HepG2 (cell line): ENCODE results near the gene WDR37. TPM values are rescaled to one million over a fixed set of nuclear protein-coding genes. Genes with fewer than 3 reads are reported as not detected.

Source experiments
- FOXA3 ChIP-seq: IDR thresholded peaks from 2 replicates; pipeline ENCODE4 v1.6.1; 2016; ENCODE audit warnings: missing genetic modification reagents, missing compliant biosample characterization
- HNRNPLL ChIP-seq: fragments of 200-400 bp; formaldehyde crosslinking; IDR thresholded peaks from 2 replicates; pipeline ENCODE4 v1.6.1; 2017; ENCODE audit warnings: mild to moderate bottlenecking, low read depth, low read length; ENCODE audit not compliant: poor library complexity, severe bottlenecking
- JARID2 ChIP-seq: sonication (generic); formaldehyde crosslinking; IDR thresholded peaks from 2 replicates; pipeline ENCODE4 v1.8.1; 2023; ENCODE audit warnings: missing genetic modification reagents, inconsistent platforms; ENCODE audit not compliant: insufficient replicate concordance
- KAT7 ChIP-seq: IDR thresholded peaks from 2 replicates; pipeline ENCODE4 v1.6.1; 2018; ENCODE audit warnings: borderline replicate concordance, missing compliant biosample characterization
- KDM5A ChIP-seq: fragments of 200-600 bp; sonication (generic); IDR thresholded peaks from 2 replicates; pipeline ENCODE4 v1.7.0; 2018; ENCODE audit warnings: antibody characterized with exemption, mild to moderate bottlenecking, low read length, borderline replicate concordance
- KLF13 ChIP-seq: sonication (generic); formaldehyde crosslinking; IDR thresholded peaks from 2 replicates; pipeline ENCODE4 v1.4.0; 2020; ENCODE audit warnings: mild to moderate bottlenecking, missing genetic modification reagents
- MXD4 ChIP-seq: IDR thresholded peaks from 2 replicates; pipeline ENCODE4 v1.6.1; 2016; ENCODE audit warnings: mild to moderate bottlenecking, missing biosample characterization, missing genetic modification reagents
- PHF8 ChIP-seq: sonication (generic); formaldehyde crosslinking; IDR thresholded peaks from 2 replicates; pipeline ENCODE4 v1.5.0; 2020; ENCODE audit warnings: missing genetic modification reagents
- POGZ ChIP-seq: sonication (generic); formaldehyde crosslinking; IDR thresholded peaks from 2 replicates; pipeline ENCODE4 v1.4.0; 2020; ENCODE audit warnings: mild to moderate bottlenecking, missing genetic modification reagents
- SAFB2 ChIP-seq: sonication (generic); formaldehyde crosslinking; IDR thresholded peaks from 2 replicates; pipeline ENCODE4 v1.5.1; 2020; ENCODE audit warnings: missing genetic modification reagents, low read depth, mild to moderate bottlenecking, borderline replicate concordance
- SMYD3 ChIP-seq: sonication (generic); formaldehyde crosslinking; IDR thresholded peaks from 2 replicates; pipeline ENCODE4 v1.8.1; 2023; ENCODE audit warnings: mild to moderate bottlenecking, missing genetic modification reagents
- SUZ12 ChIP-seq: fragments of 150-350 bp; IDR thresholded peaks from 2 replicates; pipeline ENCODE4 v1.6.1; 2014; ENCODE audit warnings: low read depth, low read length
- ZFP41 ChIP-seq: sonication (generic); formaldehyde crosslinking; IDR thresholded peaks from 2 replicates; pipeline ENCODE4 v1.4.0; 2020; ENCODE audit warnings: mild to moderate bottlenecking, missing genetic modification reagents, borderline replicate concordance
- ZNF337 ChIP-seq: sonication (generic); formaldehyde crosslinking; IDR thresholded peaks from 2 replicates; pipeline ENCODE4 v1.5.1; 2020; ENCODE audit warnings: missing genetic modification reagents, low read depth, mild to moderate bottlenecking, borderline replicate concordance
- ZNF510 ChIP-seq: sonication (generic); formaldehyde crosslinking; IDR thresholded peaks from 2 replicates; pipeline ENCODE4 v1.4.0; 2020; ENCODE audit warnings: low read depth, mild to moderate bottlenecking, missing genetic modification reagents
- ZNF556 ChIP-seq: sonication (generic); formaldehyde crosslinking; IDR thresholded peaks from 2 replicates; pipeline ENCODE4 v1.4.0; 2020; ENCODE audit warnings: mild to moderate bottlenecking, missing genetic modification reagents, borderline replicate concordance
- ZNF713 ChIP-seq: sonication (generic); formaldehyde crosslinking; IDR thresholded peaks from 2 replicates; pipeline ENCODE4 v1.4.0; 2020; ENCODE audit warnings: mild to moderate bottlenecking, missing genetic modification reagents
- ZNF775 ChIP-seq: sonication (generic); formaldehyde crosslinking; IDR thresholded peaks from 2 replicates; pipeline ENCODE4 v1.4.0; 2020; ENCODE audit warnings: missing genetic modification reagents, mild to moderate bottlenecking, moderate library complexity, borderline replicate concordance
- ZNF792 ChIP-seq: IDR thresholded peaks from 2 replicates; pipeline ENCODE4 v1.6.1; 2016
- ZNF839 ChIP-seq: sonication (generic); formaldehyde crosslinking; IDR thresholded peaks from 2 replicates; pipeline ENCODE4 v1.4.0; 2020; ENCODE audit warnings: missing genetic modification reagents, mild to moderate bottlenecking, borderline replicate concordance
- polyA plus RNA-seq, 8 experiments: library from polyadenylated mRNA; depleted of rRNA in 3 of 8; stranded (reverse) in 7 of 8; unstranded in 1 of 8; fragments of >200 nt; fragmentation: Illumina TruSeq in 4 of 8; extraction: Trizol in 4 of 8; gene quantifications; 2 replicates each; pipeline versions ENCODE4 v1.2.1 to v1.2.3, GENCODE V29; 2011 to 2016; ENCODE audit warnings: low read depth in 4 of 8, missing spikeins in 1 of 8, mixed read lengths in 1 of 8; ENCODE audit not compliant: insufficient read depth in 1 of 8
- total RNA-seq, 5 experiments: library from RNA; depleted of rRNA; stranded (reverse); fragments of >200 nt; fragmentation: Illumina TruSeq; extraction: Trizol; gene quantifications; 2 replicates each; pipeline ENCODE4 v1.2.3, GENCODE V29; 2016; ENCODE audit warnings: low read depth in 1 of 5
- TF ChIP-seq, protein P1 (sequence below): sonication (generic); formaldehyde crosslinking; IDR thresholded peaks from 2 replicates; pipeline ENCODE4 v1.4.0; 2020; ENCODE audit warnings: missing genetic modification reagents, mild to moderate bottlenecking, borderline replicate concordance
- TF ChIP-seq, protein P2 (sequence below): IDR thresholded peaks from 2 replicates; pipeline ENCODE4 v1.6.1; 2012; ENCODE audit warnings: inconsistent platforms
- TF ChIP-seq, protein P3 (sequence below): sonication (generic); formaldehyde crosslinking; IDR thresholded peaks from 2 replicates; pipeline ENCODE4 v1.5.0; 2020; ENCODE audit warnings: mild to moderate bottlenecking, missing genetic modification reagents
- TF ChIP-seq, protein P4 (sequence below): sonication (generic); formaldehyde crosslinking; IDR thresholded peaks from 2 replicates; pipeline ENCODE4 v1.4.0; 2020; ENCODE audit warnings: mild to moderate bottlenecking, missing genetic modification reagents, borderline replicate concordance

The WDR37 gene
- total and polyA plus RNA-seq, 2 of the 13 experiments (the other 11 are each of a cell fraction or from before 2014, with no cell fraction given): 5.9 to 7.5 TPM

DNA sequence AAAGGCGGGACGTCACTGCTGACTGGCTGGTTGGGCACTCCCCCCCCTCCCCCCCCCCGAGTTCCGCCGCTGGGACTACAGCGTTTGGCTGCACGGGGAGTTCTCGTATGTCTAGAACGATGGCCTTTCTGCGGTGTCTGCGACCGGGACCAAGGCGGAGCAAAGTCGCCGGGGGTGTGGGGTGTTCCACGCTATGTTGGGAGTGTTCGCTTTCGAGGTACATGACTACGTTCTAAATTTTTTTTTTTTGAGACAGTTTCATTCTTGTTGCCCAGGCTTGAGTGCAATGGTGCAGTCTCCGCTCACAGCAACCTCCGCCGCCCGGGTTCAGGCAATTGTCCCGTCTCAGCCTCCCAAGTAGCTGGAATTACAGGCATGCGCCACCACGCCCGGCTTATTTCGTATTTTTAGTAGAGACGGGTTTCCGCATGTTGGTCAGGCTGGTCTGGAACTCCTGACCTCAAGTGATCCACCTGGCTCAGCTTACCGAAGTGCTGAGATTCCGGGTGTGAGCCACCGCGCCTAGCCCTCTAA is 6.7 kb upstream of the WDR37 start (continued):
- TF ChIP-seq, protein P1, sequence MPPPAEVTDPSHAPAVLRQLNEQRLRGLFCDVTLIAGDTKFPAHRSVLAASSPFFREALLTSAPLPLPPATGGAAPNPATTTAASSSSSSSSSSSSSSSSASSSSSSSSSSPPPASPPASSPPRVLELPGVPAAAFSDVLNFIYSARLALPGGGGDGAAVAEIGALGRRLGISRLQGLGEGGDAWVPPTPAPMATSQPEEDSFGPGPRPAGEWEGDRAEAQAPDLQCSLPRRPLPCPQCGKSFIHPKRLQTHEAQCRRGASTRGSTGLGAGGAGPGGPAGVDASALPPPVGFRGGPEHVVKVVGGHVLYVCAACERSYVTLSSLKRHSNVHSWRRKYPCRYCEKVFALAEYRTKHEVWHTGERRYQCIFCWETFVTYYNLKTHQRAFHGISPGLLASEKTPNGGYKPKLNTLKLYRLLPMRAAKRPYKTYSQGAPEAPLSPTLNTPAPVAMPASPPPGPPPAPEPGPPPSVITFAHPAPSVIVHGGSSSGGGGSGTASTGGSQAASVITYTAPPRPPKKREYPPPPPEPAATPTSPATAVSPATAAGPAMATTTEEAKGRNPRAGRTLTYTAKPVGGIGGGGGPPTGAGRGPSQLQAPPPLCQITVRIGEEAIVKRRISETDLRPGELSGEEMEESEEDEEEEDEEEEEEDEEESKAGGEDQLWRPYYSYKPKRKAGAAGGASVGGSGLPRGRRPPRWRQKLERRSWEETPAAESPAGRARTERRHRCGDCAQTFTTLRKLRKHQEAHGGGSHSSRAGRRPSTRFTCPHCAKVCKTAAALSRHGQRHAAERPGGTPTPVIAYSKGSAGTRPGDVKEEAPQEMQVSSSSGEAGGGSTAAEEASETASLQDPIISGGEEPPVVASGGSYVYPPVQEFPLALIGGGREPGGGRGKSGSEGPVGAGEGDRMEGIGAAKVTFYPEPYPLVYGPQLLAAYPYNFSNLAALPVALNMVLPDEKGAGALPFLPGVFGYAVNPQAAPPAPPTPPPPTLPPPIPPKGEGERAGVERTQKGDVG (CRISPR knock-in tag): no peak
- TF ChIP-seq FOXA3 (CRISPR knock-in tag) (no peak), KDM5A (no peak; the same call in 1 of the 2 replicates), ZNF337 (CRISPR knock-in tag) (no peak), MXD4 (CRISPR knock-in tag) (no peak), SUZ12 (no peak), ZNF839 (no peak), PHF8 (CRISPR knock-in tag) (no peak), SAFB2 (CRISPR knock-in tag) (no peak), KLF13 (no peak), HNRNPLL (no peak), POGZ (CRISPR knock-in tag) (no peak), JARID2 (CRISPR knock-in tag) (no peak), SMYD3 (CRISPR knock-in tag) (peak; percentile 17; the same call in 1 of the 2 replicates), ZNF713 (no peak), ZNF510 (CRISPR knock-in tag) (no peak), ZNF792 (CRISPR knock-in tag) (0 out of 2 replicates have a peak, but pooled peaks have one; percentile 4), ZFP41 (no peak), ZNF556 (peak; percentile 8; the same call in 1 of the 2 replicates), ZNF775 (CRISPR knock-in tag) (no peak), KAT7 (CRISPR knock-in tag) (no peak)
- TF ChIP-seq, protein P2, sequence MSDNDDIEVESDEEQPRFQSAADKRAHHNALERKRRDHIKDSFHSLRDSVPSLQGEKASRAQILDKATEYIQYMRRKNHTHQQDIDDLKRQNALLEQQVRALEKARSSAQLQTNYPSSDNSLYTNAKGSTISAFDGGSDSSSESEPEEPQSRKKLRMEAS: no peak
- TF ChIP-seq, protein P3, sequence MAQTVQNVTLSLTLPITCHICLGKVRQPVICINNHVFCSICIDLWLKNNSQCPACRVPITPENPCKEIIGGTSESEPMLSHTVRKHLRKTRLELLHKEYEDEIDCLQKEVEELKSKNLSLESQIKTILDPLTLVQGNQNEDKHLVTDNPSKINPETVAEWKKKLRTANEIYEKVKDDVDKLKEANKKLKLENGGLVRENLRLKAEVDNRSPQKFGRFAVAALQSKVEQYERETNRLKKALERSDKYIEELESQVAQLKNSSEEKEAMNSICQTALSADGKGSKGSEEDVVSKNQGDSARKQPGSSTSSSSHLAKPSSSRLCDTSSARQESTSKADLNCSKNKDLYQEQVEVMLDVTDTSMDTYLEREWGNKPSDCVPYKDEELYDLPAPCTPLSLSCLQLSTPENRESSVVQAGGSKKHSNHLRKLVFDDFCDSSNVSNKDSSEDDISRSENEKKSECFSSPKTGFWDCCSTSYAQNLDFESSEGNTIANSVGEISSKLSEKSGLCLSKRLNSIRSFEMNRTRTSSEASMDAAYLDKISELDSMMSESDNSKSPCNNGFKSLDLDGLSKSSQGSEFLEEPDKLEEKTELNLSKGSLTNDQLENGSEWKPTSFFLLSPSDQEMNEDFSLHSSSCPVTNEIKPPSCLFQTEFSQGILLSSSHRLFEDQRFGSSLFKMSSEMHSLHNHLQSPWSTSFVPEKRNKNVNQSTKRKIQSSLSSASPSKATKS (CRISPR knock-in tag): 0 out of 2 replicates have a peak, but pooled peaks have one; percentile 55
- TF ChIP-seq, protein P4, sequence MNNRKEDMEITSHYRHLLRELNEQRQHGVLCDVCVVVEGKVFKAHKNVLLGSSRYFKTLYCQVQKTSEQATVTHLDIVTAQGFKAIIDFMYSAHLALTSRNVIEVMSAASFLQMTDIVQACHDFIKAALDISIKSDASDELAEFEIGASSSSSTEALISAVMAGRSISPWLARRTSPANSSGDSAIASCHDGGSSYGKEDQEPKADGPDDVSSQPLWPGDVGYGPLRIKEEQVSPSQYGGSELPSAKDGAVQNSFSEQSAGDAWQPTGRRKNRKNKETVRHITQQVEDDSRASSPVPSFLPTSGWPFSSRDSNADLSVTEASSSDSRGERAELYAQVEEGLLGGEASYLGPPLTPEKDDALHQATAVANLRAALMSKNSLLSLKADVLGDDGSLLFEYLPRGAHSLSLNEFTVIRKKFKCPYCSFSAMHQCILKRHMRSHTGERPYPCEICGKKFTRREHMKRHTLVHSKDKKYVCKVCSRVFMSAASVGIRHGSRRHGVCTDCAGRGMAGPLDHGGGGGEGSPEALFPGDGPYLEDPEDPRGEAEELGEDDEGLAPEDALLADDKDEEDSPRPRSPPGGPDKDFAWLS (CRISPR knock-in tag): no peak
